ENCODE results near the gene TPM3. TPM values are rescaled to one million over a fixed set of nuclear protein-coding genes. Genes with fewer than 3 reads are reported as not detected.

TPM3 gene
- total RNA-seq, 4 donors from 2014 or later: 130 to 263 (median 199) TPM

DNA sequence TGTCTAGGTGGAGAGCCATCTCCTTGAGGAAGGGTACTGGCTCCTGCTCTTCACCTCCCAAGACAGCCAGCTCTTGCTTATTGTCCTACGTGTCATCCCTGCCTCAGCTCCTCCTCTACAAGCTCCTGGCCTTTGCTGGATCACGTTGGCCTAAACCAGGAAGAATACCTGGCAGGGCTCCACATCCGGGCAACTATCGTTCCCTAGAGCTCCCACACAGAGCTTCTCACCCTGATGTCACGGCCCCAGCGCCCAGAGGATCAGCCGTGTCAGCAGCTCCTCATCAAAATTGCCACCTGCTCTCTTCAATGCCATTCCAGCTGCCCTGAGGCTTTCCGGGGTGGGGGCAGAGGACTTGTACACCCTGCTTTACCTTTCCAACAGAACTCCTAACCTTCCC, 1.9 kb upstream of the TPM3 start:
- intact Hi-C loops (cut with DNase I; ENCODE audit: low total_unique reads): no loop called here
- Histone ChIP-seq H3K27ac (no peak overlapping the region), H3K9me3 (no peaks in the 10 kb centered on the region), H3K27me3 (no peaks in the 10 kb centered on the region), H3K4me3 (no peak overlapping the region), H3K36me3 (no peaks in the 10 kb centered on the region), H3K4me1 (no peaks in the 10 kb centered on the region)
- TF ChIP-seq, protein P1, sequence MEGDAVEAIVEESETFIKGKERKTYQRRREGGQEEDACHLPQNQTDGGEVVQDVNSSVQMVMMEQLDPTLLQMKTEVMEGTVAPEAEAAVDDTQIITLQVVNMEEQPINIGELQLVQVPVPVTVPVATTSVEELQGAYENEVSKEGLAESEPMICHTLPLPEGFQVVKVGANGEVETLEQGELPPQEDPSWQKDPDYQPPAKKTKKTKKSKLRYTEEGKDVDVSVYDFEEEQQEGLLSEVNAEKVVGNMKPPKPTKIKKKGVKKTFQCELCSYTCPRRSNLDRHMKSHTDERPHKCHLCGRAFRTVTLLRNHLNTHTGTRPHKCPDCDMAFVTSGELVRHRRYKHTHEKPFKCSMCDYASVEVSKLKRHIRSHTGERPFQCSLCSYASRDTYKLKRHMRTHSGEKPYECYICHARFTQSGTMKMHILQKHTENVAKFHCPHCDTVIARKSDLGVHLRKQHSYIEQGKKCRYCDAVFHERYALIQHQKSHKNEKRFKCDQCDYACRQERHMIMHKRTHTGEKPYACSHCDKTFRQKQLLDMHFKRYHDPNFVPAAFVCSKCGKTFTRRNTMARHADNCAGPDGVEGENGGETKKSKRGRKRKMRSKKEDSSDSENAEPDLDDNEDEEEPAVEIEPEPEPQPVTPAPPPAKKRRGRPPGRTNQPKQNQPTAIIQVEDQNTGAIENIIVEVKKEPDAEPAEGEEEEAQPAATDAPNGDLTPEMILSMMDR (IDR thresholded peaks at IDR 0.05): no peak
- no peak for TF ChIP-seq POLR2A (IDR thresholded peaks at IDR 0.05)
- DNase-seq: no peak

DNA sequence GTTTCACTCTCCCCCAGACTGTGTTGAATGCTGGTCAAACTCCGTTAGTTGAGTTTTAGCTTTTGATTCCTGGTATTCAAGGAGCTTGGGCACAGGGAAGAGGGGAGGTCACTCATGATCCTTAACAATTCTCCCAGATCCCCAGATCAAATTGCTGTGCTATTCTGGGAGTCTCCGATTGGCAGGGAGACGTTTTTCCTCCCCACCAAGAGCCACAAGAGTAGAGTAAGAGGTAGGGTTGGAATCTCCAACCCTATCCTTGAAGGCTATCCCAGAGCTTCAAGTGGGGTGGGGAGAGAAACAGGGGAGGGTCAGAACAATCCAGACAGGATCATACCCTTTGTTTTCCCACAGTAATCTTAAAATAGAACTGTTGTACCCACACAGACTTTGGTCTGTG, 576 bp upstream of the TPM3 start:
- H3K27ac ChIP-seq: peak overlapping the region; percentile 63
- no peak for DNase-seq
- no peak overlapping the region for H3K4me3 ChIP-seq
- no peaks in the 10 kb centered on the region for H3K27me3 ChIP-seq
- no peaks in the 10 kb centered on the region for H3K4me1 ChIP-seq
- intact Hi-C loops (cut with DNase I; ENCODE audit: low total_unique reads): no loop called here
- no peaks in the 10 kb centered on the region for H3K36me3 ChIP-seq
- TF ChIP-seq, protein P1 (IDR thresholded peaks at IDR 0.05): no peak
- TF ChIP-seq POLR2A (IDR thresholded peaks at IDR 0.05): no peak
- no peaks in the 10 kb centered on the region for H3K9me3 ChIP-seq

DNA sequence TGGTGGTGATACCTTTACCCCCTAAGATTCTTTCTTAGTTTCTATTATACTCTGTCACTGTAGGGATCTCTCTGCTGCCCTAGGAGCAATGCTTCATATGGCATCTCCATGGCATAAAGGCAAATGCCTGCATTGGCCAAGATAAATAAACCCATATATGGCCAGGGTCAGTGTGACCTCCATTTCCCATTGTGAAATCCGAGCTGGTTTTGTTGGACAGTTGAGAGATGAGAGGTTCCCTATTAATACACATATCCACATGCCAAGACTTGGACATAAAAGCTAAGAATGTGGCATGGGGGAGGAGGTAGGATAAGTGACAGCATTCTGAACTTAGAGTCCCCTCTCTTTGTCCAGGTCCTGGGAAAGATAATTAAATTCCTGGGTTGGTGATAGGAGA, 1.4 kb downstream of the TPM3 start:
- Histone ChIP-seq H3K27ac (peak overlapping the region; percentile 63), H3K9me3 (no peaks in the 10 kb centered on the region), H3K4me1 (no peaks in the 10 kb centered on the region), H3K36me3 (no peaks in the 10 kb centered on the region), H3K4me3 (no peak overlapping the region), H3K27me3 (no peaks in the 10 kb centered on the region)
- peak in 1 of 2 donors; percentile 68 for DNase-seq
- intact Hi-C loops (cut with DNase I; ENCODE audit: low total_unique reads): no loop called here
- TF ChIP-seq, protein P1 (IDR thresholded peaks at IDR 0.05): no peak
- TF ChIP-seq POLR2A (IDR thresholded peaks at IDR 0.05): no peak

DNA sequence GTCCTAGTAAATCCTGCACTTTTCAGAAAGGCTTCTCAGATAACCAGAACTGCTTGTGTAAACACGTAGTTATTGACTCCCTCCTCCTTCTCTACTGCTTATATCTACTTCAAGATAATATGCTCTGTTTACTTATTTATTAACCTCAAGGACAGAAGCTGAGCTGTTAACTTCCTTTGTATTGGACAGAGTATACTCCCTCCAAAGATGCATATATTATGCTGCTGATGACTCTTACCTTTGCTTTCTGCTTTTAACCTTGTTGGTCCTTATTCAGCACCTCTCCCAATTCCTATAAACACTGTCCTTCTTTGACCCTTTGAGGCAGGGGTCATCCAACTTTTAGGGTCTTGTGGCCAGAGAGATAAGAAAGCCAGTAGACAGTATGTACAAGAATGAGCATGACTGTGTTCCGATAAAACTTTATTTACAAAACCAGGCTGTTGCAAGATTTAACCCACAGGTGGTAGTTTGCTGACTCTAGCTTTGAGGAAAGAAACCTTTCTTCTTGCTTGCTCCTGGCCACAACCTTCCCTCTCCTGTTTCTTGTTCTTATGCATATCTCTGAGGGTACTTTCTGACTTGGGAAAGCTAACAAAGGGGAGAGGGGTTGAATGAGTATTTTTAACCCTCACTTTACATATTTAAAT, 4.9 kb downstream of the TPM3 start:
- no peak overlapping the region for H3K4me3 ChIP-seq

DNA sequence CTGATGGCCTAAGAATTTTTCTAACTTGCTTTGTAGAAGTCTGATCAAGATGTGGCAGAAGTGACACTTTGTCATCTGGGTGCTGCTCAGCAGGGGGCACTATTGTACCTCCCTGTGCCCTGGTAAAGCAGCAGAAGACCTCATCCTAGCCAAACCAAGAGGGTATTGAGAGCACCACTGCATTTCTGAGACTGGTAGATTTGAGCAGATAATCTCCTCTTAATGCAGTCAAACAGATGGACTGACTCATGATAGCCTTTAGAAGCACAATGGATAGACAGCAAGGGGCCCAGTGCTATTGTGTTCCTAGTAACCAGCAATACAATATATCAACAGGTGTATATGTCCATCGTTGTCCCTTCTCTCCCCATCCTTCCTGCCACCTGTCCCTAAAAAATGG, 5.7 kb downstream of the TPM3 start:
- TF ChIP-seq POLR2A (IDR thresholded peaks at IDR 0.05): no peak
- TF ChIP-seq, protein P1 (IDR thresholded peaks at IDR 0.05): peak in 1 of 4 experiments; percentile 8
- H3K27me3 ChIP-seq: no peaks in the 10 kb centered on the region
- H3K27ac ChIP-seq: no peak overlapping the region
- H3K36me3 ChIP-seq: no peaks in the 10 kb centered on the region
- H3K4me3 ChIP-seq: no peak overlapping the region
- no peak for DNase-seq
- no peaks in the 10 kb centered on the region for H3K4me1 ChIP-seq
- intact Hi-C loops (cut with DNase I; ENCODE audit: low total_unique reads): no loop called here
- H3K9me3 ChIP-seq: no peaks in the 10 kb centered on the region

More for the DNA sequence above, 4.9 kb downstream of the TPM3 start:
- no peaks in the 10 kb centered on the region for H3K36me3 ChIP-seq
- H3K27me3 ChIP-seq: no peaks in the 10 kb centered on the region
- no peak overlapping the region for H3K27ac ChIP-seq
- H3K4me1 ChIP-seq: no peaks in the 10 kb centered on the region
- no peak for DNase-seq
- TF ChIP-seq POLR2A (IDR thresholded peaks at IDR 0.05): no peak
- TF ChIP-seq, protein P1 (IDR thresholded peaks at IDR 0.05): no peak
- no peaks in the 10 kb centered on the region for H3K9me3 ChIP-seq
- intact Hi-C loops (cut with DNase I; ENCODE audit: low total_unique reads): no loop called here
